SK-N-SH (cell line): ENCODE measurements around the gene AEN.

Experiments used
- CHD2 ChIP-seq: fragments of 150-350 bp; IDR thresholded peaks from 2 replicates; pipeline ENCODE4 v1.6.1; 2018; ENCODE audit warnings: low read length; ENCODE audit not compliant: partially characterized antibody
- CTCF ChIP-seq: fragments of 200-600 bp; sonication (generic); IDR thresholded peaks from 2 replicates; pipeline ENCODE4 v1.6.1; 2017; ENCODE audit warnings: antibody characterized with exemption, mild to moderate bottlenecking, moderate library complexity
- EP300 ChIP-seq, 2 experiments: IDR thresholded peaks; 2 replicates each; pipeline versions ENCODE4 v1.4.0 to v1.6.1; 2012; ENCODE audit warnings: borderline replicate concordance in 1 of 2, low read depth in 1 of 2, low read length in 1 of 2
- EZH2phosphoT487 ChIP-seq: fragments of 200-600 bp; sonication (generic); IDR thresholded peaks from 2 replicates; pipeline ENCODE4 v1.6.1; 2017; ENCODE audit warnings: low read depth, mixed run types, mild to moderate bottlenecking, antibody characterized with exemption, moderate library complexity, borderline replicate concordance
- FOXM1 ChIP-seq: IDR thresholded peaks from 2 replicates; pipeline ENCODE4 v1.4.0; 2012; ENCODE audit warnings: low read depth, mild to moderate bottlenecking
- IRF3 ChIP-seq: fragments of 150-350 bp; IDR thresholded peaks from 2 replicates; pipeline ENCODE4 v1.6.1; 2016; ENCODE audit warnings: mild to moderate bottlenecking, low read depth, low read length
- MAX ChIP-seq: IDR thresholded peaks from 2 replicates; pipeline ENCODE4 v1.4.0; 2012; ENCODE audit warnings: low read depth
- NFIC ChIP-seq: IDR thresholded peaks from 2 replicates; pipeline ENCODE4 v1.4.0; 2012; ENCODE audit warnings: borderline replicate concordance
- POLR2AphosphoS5 ChIP-seq: IDR thresholded peaks from 2 replicates; pipeline ENCODE4 v1.6.1; 2012; ENCODE audit warnings: low read depth, low read length
- RAD21 ChIP-seq: IDR thresholded peaks from 2 replicates; pipeline ENCODE4 v1.6.1; 2012; ENCODE audit warnings: mild to moderate bottlenecking, low read length
- REST ChIP-seq: IDR thresholded peaks from 2 replicates; pipeline ENCODE4 v1.6.1; 2012; ENCODE audit warnings: mild to moderate bottlenecking, low read depth, low read length, moderate library complexity
- TCF12 ChIP-seq: IDR thresholded peaks from 2 replicates; pipeline ENCODE4 v1.4.0; 2012
- USF1 ChIP-seq: IDR thresholded peaks from 2 replicates; pipeline ENCODE4 v1.4.0; 2012; ENCODE audit warnings: low read depth, borderline replicate concordance

GRCh38 chr15:88678755-88679154 is 57.6 kb downstream of the AEN start:
- TF ChIP-seq CTCF = no peak
- TF ChIP-seq IRF3 = no peak
- TF ChIP-seq EP300 (IDR thresholded peaks at IDR 0.05; ENCODE audit: borderline replicate concordance in 1 of 2, low read depth in 1 of 2, low read length in 1 of 2) = no peak
- no peak for TF ChIP-seq REST
- TF ChIP-seq NFIC = no peak
- no peak for TF ChIP-seq RAD21
- no peak for TF ChIP-seq FOXM1
- TF ChIP-seq POLR2AphosphoS5 = no peak
- TF ChIP-seq TCF12 = no peak
- TF ChIP-seq USF1 = no peak
- no peak for TF ChIP-seq MAX
- TF ChIP-seq EZH2phosphoT487 = no peak
- TF ChIP-seq CHD2 = no peak
